Endodermal cell (in vitro differentiated cells): ENCODE measurements around the gene BICD2. TPM values are rescaled to one million over a fixed set of nuclear protein-coding genes. Genes with fewer than 3 reads are reported as not detected.

ENCODE experiments used
- DNase-seq: peaks from one replicate; pipeline ENCODE4 v3.0.0-alpha.2; 2017
- H3K27ac ChIP-seq: 2 replicates; pipeline ENCODE4 v1.5.1; 2013; ENCODE audit warnings: mild to moderate bottlenecking, low read depth, low read length, moderate library complexity
- H3K27me3 ChIP-seq: 2 replicates; pipeline ENCODE4 v1.6.1; 2013; ENCODE audit warnings: mild to moderate bottlenecking, low read length, moderate library complexity; ENCODE audit not compliant: insufficient read depth, control insufficient read depth, poor library complexity, severe bottlenecking
- H3K36me3 ChIP-seq: 2 replicates; pipeline ENCODE4 v1.7.0; 2013; ENCODE audit warnings: mild to moderate bottlenecking, low read length, moderate library complexity; ENCODE audit not compliant: control insufficient read depth, insufficient read depth
- H3K4me1 ChIP-seq: one replicate; pipeline ENCODE4 v1.7.0; 2013; ENCODE audit warnings: low read length; ENCODE audit not compliant: control insufficient read depth, insufficient read depth
- H3K4me3 ChIP-seq: 2 replicates; pipeline ENCODE4 v1.5.1; 2013; ENCODE audit warnings: mild to moderate bottlenecking, low read length, moderate library complexity
- H3K9ac ChIP-seq: 2 replicates; pipeline ENCODE4 v1.6.1; 2013; ENCODE audit warnings: mild to moderate bottlenecking, low read length, moderate library complexity; ENCODE audit not compliant: poor library complexity, severe bottlenecking; ENCODE audit errors: extremely low read depth
- H3K9me3 ChIP-seq: 2 replicates; pipeline ENCODE4 v1.6.1; 2013; ENCODE audit warnings: mild to moderate bottlenecking, low read length, moderate library complexity; ENCODE audit not compliant: control insufficient read depth
- H3K27ac Mint-ChIP-seq: 2 replicates; pipeline ENCODE4 v1.8.0; 2020; ENCODE audit warnings: mixed read lengths
- H3K27me3 Mint-ChIP-seq: 2 replicates; pipeline ENCODE4 v1.8.0; 2021; ENCODE audit warnings: mild to moderate bottlenecking, mixed read lengths; ENCODE audit not compliant: insufficient read depth
- H3K36me3 Mint-ChIP-seq: 2 replicates; pipeline ENCODE4 v1.8.0; 2020; ENCODE audit warnings: low read depth, mixed read lengths
- H3K4me1 Mint-ChIP-seq: 2 replicates; pipeline ENCODE4 v1.8.0; 2020; ENCODE audit warnings: mixed read lengths
- H3K4me3 Mint-ChIP-seq: 2 replicates; pipeline ENCODE4 v1.8.0; 2020; ENCODE audit warnings: mild to moderate bottlenecking, moderate library complexity, mixed read lengths
- H3K9me3 Mint-ChIP-seq: 2 replicates; pipeline ENCODE4 v1.8.0; 2020; ENCODE audit warnings: mild to moderate bottlenecking, mixed read lengths
- WGBS, 2 experiments: methylation state at CpG; one replicate each; pipeline versions ENCODE4 v1.1.5 to v1.1.7; 2013; ENCODE audit warnings: missing lambda C conversion rate in 2 of 2, mixed read lengths in 1 of 2; ENCODE audit not compliant: insufficient coverage in 1 of 2, insufficient read length in 1 of 2; 5-methylcytosine and 5-hydroxymethylcytosine counted together
- total RNA-seq, 2 donors: library from RNA; stranded (reverse); fragmentation: NEBNext Ultra II Directional in 1 of 2; extraction: Animal tissue kit (Norgen Biotek cat#: 25700) in 1 of 2; gene quantifications; 2 replicates in 1 of 2; 3 replicates in 1 of 2; pipeline ENCODE4 v1.2.1, GENCODE V29; 2021
- TF ChIP-seq, protein P1 (sequence below): fragments of 200-600 bp; sonication (generic); conservative IDR thresholded peaks from 2 replicates; pipeline ENCODE4 v1.5.0; 2021; ENCODE audit warnings: antibody characterized with exemption, mild to moderate bottlenecking

The BICD2 gene
- total RNA-seq, 2 donors from 2014 or later, result 20.7 to 20.9 TPM

DNA sequence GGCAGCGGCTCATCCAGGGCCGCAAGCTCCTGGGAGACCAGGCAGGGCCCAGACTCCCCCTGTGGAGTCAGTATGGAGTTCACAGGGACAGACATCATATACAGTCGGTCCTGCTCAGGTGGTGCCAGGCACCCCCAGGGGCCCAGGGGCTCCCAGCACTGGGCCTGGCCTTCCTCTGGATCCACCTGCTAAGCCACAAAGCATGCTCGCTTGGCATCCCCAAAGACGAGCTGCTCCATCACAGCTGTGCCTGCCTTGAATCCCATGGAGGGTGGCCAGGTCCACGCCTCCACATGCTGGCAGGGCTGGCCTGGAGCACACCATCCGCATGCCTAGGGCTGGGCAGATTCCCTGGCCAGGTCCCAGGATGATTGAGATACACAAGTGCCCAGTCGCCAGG is 4.6 kb downstream of the BICD2 start:
- Histone ChIP-seq H3K9me3 (peaks cover 6% of the 10 kb centered on the region), H3K9ac (no peak overlapping the region), H3K27me3 (no peaks in the 10 kb centered on the region), H3K27ac (no peak overlapping the region), H3K4me3 (no peak overlapping the region), H3K36me3 (no peaks in the 10 kb centered on the region), H3K4me1 (peaks cover 4% of the 10 kb centered on the region)
- WGBS, 2 experiments, result 94 to 95% methylated on average over 8 of the region's 8 CpGs
- H3K27ac Mint-ChIP-seq, result no peak overlapping the region
- peaks cover 18% of the 10 kb centered on the region for H3K4me1 Mint-ChIP-seq
- H3K9me3 Mint-ChIP-seq, result peaks cover 9% of the 10 kb centered on the region
- H3K36me3 Mint-ChIP-seq, result peaks cover 9% of the 10 kb centered on the region
- no peaks in the 10 kb centered on the region for H3K27me3 Mint-ChIP-seq
- DNase-seq, result no peak
- TF ChIP-seq, protein P1, sequence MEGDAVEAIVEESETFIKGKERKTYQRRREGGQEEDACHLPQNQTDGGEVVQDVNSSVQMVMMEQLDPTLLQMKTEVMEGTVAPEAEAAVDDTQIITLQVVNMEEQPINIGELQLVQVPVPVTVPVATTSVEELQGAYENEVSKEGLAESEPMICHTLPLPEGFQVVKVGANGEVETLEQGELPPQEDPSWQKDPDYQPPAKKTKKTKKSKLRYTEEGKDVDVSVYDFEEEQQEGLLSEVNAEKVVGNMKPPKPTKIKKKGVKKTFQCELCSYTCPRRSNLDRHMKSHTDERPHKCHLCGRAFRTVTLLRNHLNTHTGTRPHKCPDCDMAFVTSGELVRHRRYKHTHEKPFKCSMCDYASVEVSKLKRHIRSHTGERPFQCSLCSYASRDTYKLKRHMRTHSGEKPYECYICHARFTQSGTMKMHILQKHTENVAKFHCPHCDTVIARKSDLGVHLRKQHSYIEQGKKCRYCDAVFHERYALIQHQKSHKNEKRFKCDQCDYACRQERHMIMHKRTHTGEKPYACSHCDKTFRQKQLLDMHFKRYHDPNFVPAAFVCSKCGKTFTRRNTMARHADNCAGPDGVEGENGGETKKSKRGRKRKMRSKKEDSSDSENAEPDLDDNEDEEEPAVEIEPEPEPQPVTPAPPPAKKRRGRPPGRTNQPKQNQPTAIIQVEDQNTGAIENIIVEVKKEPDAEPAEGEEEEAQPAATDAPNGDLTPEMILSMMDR, result no peak
- H3K4me3 Mint-ChIP-seq, result no peak overlapping the region

DNA sequence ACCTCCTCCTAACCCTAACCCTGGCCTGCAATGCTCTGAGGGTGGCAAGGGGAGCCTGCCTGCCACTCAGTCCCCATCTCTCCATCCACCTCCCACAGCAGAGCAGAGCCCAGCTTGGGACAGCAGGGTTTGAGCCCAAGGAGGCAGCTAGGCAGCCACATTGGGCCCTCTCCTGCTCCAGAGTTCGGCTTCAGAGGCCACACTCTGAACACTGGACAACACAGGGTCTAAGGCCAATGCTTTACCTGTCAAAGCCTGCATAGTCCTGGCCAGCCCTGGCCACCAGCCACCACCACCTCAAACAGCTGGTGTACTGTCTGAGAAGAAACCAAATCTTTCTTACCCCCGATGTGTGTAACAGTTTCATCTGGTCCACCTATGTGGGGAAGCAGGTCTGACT is 5.2 kb downstream of the BICD2 start:
- no peak overlapping the region for H3K9ac ChIP-seq
- no peak overlapping the region for H3K27ac Mint-ChIP-seq
- no peak for DNase-seq
- TF ChIP-seq, protein P1, result no peak
- H3K36me3 ChIP-seq, result no peaks in the 10 kb centered on the region
- H3K4me1 ChIP-seq, result peaks cover 4% of the 10 kb centered on the region
- no peak overlapping the region for H3K4me3 ChIP-seq
- peaks cover 6% of the 10 kb centered on the region for H3K9me3 ChIP-seq
- H3K27me3 ChIP-seq, result no peaks in the 10 kb centered on the region
- no peak overlapping the region for H3K4me3 Mint-ChIP-seq
- H3K4me1 Mint-ChIP-seq, result peaks cover 18% of the 10 kb centered on the region
- 90 to 100% methylated on average over 2 of the region's 2 CpGs for WGBS, 2 experiments
- H3K9me3 Mint-ChIP-seq, result peaks cover 16% of the 10 kb centered on the region
- H3K27me3 Mint-ChIP-seq, result no peaks in the 10 kb centered on the region
- no peak overlapping the region for H3K27ac ChIP-seq
- peaks cover 16% of the 10 kb centered on the region for H3K36me3 Mint-ChIP-seq

DNA sequence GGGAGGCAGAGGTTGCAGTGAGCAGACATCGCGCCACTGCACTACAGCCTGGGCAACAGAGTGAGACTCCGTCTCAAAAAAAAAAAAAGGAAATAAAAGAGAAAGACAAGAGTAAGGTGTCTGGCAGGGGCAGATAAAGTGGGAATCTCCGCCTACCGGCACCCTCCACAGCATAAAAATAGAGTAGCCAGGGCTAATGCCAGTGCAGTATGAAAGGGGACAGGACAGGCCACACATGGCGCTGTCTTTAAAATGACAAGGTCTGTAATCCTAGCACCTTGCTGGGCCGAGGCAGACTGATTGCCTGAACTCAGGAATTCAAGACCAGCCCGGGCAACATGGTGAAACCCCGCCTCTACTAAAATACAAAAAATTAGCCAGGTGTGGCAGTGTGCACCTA is 7.8 kb downstream of the BICD2 start:
- no peak overlapping the region for H3K9ac ChIP-seq
- Mint-ChIP-seq H3K27me3 (no peaks in the 10 kb centered on the region), H3K36me3 (peaks cover 31% of the 10 kb centered on the region), H3K4me3 (no peak overlapping the region), H3K27ac (no peak overlapping the region), H3K4me1 (peaks cover 2% of the 10 kb centered on the region), H3K9me3 (peaks cover 30% of the 10 kb centered on the region)
- H3K27me3 ChIP-seq, result no peaks in the 10 kb centered on the region
- DNase-seq, result no peak
- H3K9me3 ChIP-seq, result peaks cover 6% of the 10 kb centered on the region
- 95 to 97% methylated on average over 6 to 9 of the region's 9 CpGs for WGBS, 2 experiments
- H3K4me3 ChIP-seq, result no peak overlapping the region
- H3K4me1 ChIP-seq, result no peaks in the 10 kb centered on the region
- TF ChIP-seq, protein P1, result no peak
- no peak overlapping the region for H3K27ac ChIP-seq
- H3K36me3 ChIP-seq, result no peaks in the 10 kb centered on the region
